Measurements from ENCODE around the gene ARHGAP15. TPM values are rescaled to one million over a fixed set of nuclear protein-coding genes. Genes with fewer than 3 reads are reported as not detected.
A peak's percentile ranks its signal among the peaks of the same experiment; 100 is the strongest.

The ARHGAP15 gene
- total and polyA plus RNA-seq, 2 experiments from 2014 or later = 0.26 TPM; not detected in 1

DNA sequence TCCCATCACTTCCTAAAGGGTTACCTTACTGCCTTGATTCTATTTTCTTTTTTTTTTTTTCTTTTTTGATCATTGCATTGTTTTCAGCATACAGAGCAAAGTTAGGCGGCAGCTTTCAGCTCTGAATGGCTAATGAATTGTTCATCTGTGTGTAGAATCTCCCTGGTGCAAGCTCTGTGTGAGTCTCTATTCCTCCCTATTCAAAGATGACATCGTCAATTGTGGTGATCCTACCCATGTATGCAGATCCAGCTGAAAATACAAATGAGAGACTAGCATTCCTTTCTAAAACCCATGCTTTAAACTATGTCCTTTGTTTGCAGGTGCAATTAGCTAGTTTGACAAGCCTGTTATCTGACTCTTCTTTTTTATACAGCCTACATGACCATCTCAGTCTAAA is 539.0 kb downstream of the ARHGAP15 start:
- Histone ChIP-seq H4K20me1 (replicated peaks; ENCODE audit: insufficient read depth) (no peaks in the 10 kb centered on the region), H3K4me2 (no peak overlapping the region), H3K36me3 (ENCODE audit: insufficient read depth) (no peaks in the 10 kb centered on the region), H3K27ac (ENCODE audit: low read depth) (no peak overlapping the region), H2AFZ (no peak overlapping the region), H3K9me2 (ENCODE audit: insufficient read depth) (no peaks in the 10 kb centered on the region), H3F3A (replicated peaks; ENCODE audit: low read depth) (no peaks in the 10 kb centered on the region), H3K4me1 (ENCODE audit: insufficient read depth) (no peaks in the 10 kb centered on the region), H3K4me3 (no peak overlapping the region), H3K27me3 (ENCODE audit: insufficient read depth) (no peaks in the 10 kb centered on the region), H3K79me2 (replicated peaks; ENCODE audit: insufficient read depth) (no peaks in the 10 kb centered on the region)
- H3K4me3 Mint-ChIP-seq = no peak overlapping the region
- no peaks in the 10 kb centered on the region for H3K27me3 Mint-ChIP-seq (ENCODE audit: insufficient read depth, low read depth, poor library complexity)
- peaks cover 6% of the 10 kb centered on the region; the same call in 2 of the 3 replicates for H3K9me3 Mint-ChIP-seq
- peaks cover 3% of the 10 kb centered on the region; the same call in 1 of the 3 replicates for H3K36me3 Mint-ChIP-seq (ENCODE audit: low read depth)
- peaks cover 5% of the 10 kb centered on the region for H3K4me1 Mint-ChIP-seq
- TF ChIP-seq CTCF (conservative IDR thresholded peaks at IDR 0.05; ENCODE audit: low read depth in 2 of 2) (no peak), ZNF114 (CRISPR knock-in tag; IDR thresholded peaks at IDR 0.05) (no peak), ZNF331 (CRISPR knock-in tag; IDR thresholded peaks at IDR 0.05; ENCODE audit: low read depth) (no peak), STAT1 (IDR thresholded peaks at IDR 0.05; ENCODE audit: unreplicated experiment) (no peak), ZNF462 (CRISPR knock-in tag; IDR thresholded peaks at IDR 0.05) (no peak), NANOG (IDR thresholded peaks at IDR 0.05; ENCODE audit: borderline replicate concordance) (no peak), CREB1 (CRISPR knock-in tag; IDR thresholded peaks at IDR 0.05; ENCODE audit: low read depth) (no peak), JUNB (IDR thresholded peaks at IDR 0.05; ENCODE audit: unreplicated experiment) (no peak), REST (IDR thresholded peaks at IDR 0.05; ENCODE audit: unreplicated experiment) (no peak), POLR2AphosphoS5 (IDR thresholded peaks at IDR 0.05; ENCODE audit: low read depth) (no peak), EZH2 (IDR thresholded peaks at IDR 0.05; ENCODE audit: low read depth, unreplicated experiment) (no peak), EZH2phosphoT487 (IDR thresholded peaks at IDR 0.05; ENCODE audit: unreplicated experiment) (no peak)
- TF ChIP-seq, protein P1, sequence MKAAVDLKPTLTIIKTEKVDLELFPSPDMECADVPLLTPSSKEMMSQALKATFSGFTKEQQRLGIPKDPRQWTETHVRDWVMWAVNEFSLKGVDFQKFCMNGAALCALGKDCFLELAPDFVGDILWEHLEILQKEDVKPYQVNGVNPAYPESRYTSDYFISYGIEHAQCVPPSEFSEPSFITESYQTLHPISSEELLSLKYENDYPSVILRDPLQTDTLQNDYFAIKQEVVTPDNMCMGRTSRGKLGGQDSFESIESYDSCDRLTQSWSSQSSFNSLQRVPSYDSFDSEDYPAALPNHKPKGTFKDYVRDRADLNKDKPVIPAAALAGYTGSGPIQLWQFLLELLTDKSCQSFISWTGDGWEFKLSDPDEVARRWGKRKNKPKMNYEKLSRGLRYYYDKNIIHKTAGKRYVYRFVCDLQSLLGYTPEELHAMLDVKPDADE (IDR thresholded peaks at IDR 0.05) = no peak
- ATAC-seq (peak; percentile 36; the same call in 2 of the 3 replicates), DNase-seq (ENCODE audit: low spot score) (peak; percentile 27)
- no peak overlapping the region for H3K27ac Mint-ChIP-seq

Measured in GM23338 (cell line).